ENCODE data around the gene DUXA.
"Not testable (repeated sequence)": the region's sequence is repeated elsewhere in the genome, so short reads cannot be mapped to it uniquely, and the experiment has no call there.

DUXA gene

GRCh38 chr19:57141699-57142098 lies 25.6 kb downstream of the DUXA start:
- ChIA-PET POLR2A (no interaction called here), CTCF (no interaction called here)
- no peak overlapping the region for H3K4me3 ChIP-seq (ENCODE audit: low read depth, low read length)
- DNase-seq (ENCODE audit: low read depth, low spot score), result no peak
- no peak for TF ChIP-seq CTCF (IDR thresholded peaks at IDR 0.05; ENCODE audit: insufficient read depth, low read length, missing control alignments)

GRCh38 chr19:57135797-57136196 lies 31.5 kb downstream of the DUXA start:
- TF ChIP-seq CTCF (IDR thresholded peaks at IDR 0.05; ENCODE audit: insufficient read depth, low read length, missing control alignments), result no peak
- H3K4me3 ChIP-seq (ENCODE audit: low read depth, low read length), result no peak overlapping the region
- ChIA-PET POLR2A (no interaction called here), CTCF (no interaction called here)
- DNase-seq (ENCODE audit: low read depth, low spot score), result no peak

GRCh38 chr19:57127403-57127802 lies 39.9 kb downstream of the DUXA start:
- DNase-seq (ENCODE audit: low read depth, low spot score); CTCF ChIA-PET; POLR2A ChIA-PET; H3K4me3 ChIP-seq (ENCODE audit: low read depth, low read length): not testable (repeated sequence)

- no peak for TF ChIP-seq CTCF (IDR thresholded peaks at IDR 0.05; ENCODE audit: insufficient read depth, low read length, missing control alignments)
- H3K4me3 ChIP-seq (ENCODE audit: low read depth, low read length), result no peak overlapping the region
- no peak for DNase-seq (ENCODE audit: low read depth, low spot score)
- CTCF ChIA-PET, result no interaction called here
- POLR2A ChIA-PET, result no interaction called here
Measured at GRCh38 chr19:57123882-57124281, 43.4 kb downstream of the DUXA start.

- CTCF ChIA-PET, result no interaction called here
- no peak for TF ChIP-seq CTCF (IDR thresholded peaks at IDR 0.05; ENCODE audit: insufficient read depth, low read length, missing control alignments)
- H3K4me3 ChIP-seq (ENCODE audit: low read depth, low read length), result no peak overlapping the region
- POLR2A ChIA-PET, result no interaction called here
- no peak for DNase-seq (ENCODE audit: low read depth, low spot score)
Measured at GRCh38 chr19:57118848-57119247, 48.4 kb downstream of the DUXA start.

- POLR2A ChIA-PET; CTCF ChIA-PET; H3K4me3 ChIP-seq (ENCODE audit: low read depth, low read length); DNase-seq (ENCODE audit: low read depth, low spot score): not testable (repeated sequence)
Measured at GRCh38 chr19:57113501-57113900, 53.8 kb downstream of the DUXA start.

- ChIA-PET POLR2A (no interaction called here), CTCF (no interaction called here)
- no peak for DNase-seq (ENCODE audit: low read depth, low spot score)
- TF ChIP-seq CTCF (IDR thresholded peaks at IDR 0.05; ENCODE audit: insufficient read depth, low read length, missing control alignments), result no peak
- no peak overlapping the region for H3K4me3 ChIP-seq (ENCODE audit: low read depth, low read length)
Measured at GRCh38 chr19:57111329-57111644, 56.0 kb downstream of the DUXA start.
